ENCODE measurements around the gene LYZL6.

GRCh38 chr17:35932586-35932985 lies 10.9 kb downstream of the LYZL6 start:
- TF ChIP-seq TEAD1 (CRISPR knock-in tag; IDR thresholded peaks at IDR 0.05): no peak
- no peak for TF ChIP-seq SP1 (CRISPR knock-in tag; conservative IDR thresholded peaks at IDR 0.05)
- no peak for TF ChIP-seq CTCF (IDR thresholded peaks at IDR 0.05)
- TF ChIP-seq NFYB (CRISPR knock-in tag; conservative IDR thresholded peaks at IDR 0.05; ENCODE audit: low read depth): no peak
- no peak for TF ChIP-seq HMGA2 (CRISPR knock-in tag; IDR thresholded peaks at IDR 0.05)
